Endometrium (tissue), 2 donors: ENCODE measurements around the gene MKLN1.
"Not testable (repeated sequence)": the region's sequence is repeated elsewhere in the genome, so short reads cannot be mapped to it uniquely, and the experiment has no call there.

Experiments used
- FAIRE-seq: peaks from 2 replicates; lab custom pipeline; 2012; peaks lifted over from hg19 to GRCh38; lab: Jason Lieb, UNC
- donor health status: control.
- donor health status: control.

MKLN1 gene

DNA sequence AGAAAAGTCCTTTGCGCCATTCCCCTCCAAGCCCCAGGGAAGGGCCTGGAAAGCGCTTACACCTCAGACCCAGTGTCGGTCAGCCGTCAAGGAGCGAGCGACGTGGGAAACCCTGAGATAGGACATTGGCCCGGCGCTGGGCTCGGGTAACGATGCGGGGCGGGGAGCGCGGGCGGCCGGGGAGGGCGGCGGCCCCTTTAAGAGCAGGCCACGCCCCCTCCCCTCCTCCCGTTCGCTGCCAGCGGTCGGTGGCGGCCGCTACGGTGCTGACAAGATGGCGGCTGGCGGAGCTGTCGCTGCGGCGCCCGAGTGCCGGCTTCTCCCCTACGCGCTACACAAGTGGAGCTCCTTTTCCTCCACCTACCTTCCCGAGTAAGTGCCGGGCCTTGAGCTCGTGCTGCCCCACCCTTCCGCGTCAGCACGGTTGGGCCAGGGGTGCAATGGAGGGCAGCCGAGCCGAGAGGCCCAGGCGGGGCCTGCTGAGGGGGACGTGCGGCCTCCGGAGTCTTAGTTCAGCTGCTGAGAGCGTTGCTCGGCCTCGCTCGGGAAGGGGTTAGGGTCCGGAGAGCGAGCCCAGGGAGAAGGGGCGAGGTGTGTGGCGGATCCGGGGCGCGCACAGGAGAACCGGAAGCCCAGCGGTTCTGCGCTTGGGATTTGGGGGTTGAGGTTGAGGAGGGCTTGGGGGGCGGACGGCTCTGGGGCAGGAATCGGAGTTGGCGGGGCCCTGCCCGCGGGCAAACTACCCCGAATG lies at the start of gene MKLN1:
Gene MKLN1 (plus strand): TSS at position 251 of the 751 bp plus-strand sequence. CDS start 24 bp downstream, at position 275.
- no peak for FAIRE-seq

DNA sequence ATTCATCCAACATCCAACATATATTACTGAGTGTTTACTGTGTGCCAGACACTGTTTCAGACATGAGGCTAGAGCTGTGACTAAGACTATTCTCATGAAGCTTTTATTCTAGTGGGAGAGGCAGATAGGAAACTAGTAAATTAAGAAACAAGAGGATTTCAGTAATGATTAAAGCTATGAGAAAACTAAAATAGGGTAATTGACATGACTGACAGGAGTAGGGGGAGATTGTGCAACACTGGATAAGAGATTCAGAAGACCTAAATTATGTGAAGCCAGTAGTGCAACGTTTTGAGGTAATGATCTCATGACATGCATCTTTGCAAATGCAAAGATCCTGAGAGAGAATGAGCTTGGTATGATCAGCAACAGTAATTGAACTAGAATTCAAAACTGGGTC lies 48.6 kb upstream of the MKLN1 start:
- no peak for FAIRE-seq

DNA sequence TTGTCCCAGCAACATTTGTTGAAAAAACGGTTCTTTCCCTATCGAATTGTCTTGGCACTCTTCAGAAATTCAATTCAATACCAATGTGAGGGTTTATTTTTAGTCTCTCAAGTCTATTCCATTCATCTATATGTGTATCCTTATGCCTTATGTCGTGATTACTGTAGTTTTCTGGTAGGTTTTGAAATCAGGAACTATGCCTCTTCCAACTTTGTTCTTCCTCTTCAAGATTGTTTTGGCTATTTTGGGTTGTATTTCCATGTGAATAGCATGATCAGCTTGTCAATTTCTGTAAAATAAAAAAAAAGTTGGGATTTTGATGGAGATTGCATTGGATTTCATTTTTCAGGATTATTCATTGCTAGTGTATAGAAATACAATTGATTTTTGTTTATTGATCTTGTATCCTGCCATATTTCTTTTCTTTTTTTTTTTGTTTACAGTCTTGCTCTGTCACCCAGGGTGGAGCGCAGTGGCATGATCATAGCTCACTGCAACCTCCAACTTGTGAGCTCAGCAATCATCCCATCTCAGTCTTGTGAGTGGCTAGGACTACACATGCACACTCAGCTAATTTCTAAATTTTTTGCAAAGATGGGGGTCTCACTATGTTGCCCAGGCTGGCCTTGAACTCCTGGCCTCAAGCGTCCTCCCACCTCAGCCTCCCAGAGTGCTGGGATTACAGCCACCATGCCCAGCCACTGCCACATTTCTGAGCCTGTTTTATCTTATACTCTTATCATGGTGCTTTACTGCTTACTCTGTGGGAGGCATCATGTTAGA lies 46.2 kb upstream of the MKLN1 start:
- FAIRE-seq, result no peak

DNA sequence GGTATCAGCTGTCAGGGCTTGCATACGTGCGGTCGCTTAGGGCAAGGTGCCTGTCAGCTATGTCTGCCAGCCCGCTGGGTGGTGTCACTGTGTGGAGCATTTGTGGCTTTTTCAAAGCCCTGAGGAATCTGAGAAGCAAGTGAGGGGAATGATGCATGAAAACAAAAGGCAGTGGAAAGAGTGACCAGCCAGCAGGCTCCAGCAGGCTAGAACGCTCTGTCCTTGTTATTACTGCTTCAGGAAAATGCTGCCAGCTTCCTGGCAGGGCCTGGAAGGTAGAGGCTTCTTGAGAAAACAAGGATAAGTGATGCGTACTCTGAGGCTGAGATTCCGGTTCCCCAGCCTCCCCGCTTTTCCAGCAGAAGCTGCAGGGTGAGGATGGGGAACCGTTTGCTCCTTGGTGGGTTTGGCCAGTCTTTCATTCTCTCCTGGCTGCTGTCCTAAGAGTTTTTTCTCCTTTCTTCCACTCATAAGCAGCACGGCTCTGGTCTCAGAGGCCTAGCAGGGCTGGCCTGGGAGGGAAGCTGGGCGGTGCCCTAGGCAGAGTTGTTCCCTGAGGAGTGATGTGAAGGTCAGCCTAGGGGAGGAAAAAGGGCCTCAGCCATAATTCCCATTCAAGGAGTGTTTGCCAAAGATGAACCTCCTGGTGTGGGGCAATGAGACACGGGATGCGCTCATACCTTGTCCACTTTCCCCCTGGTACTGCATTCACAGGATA lies 42.8 kb upstream of the MKLN1 start:
- no peak for FAIRE-seq

DNA sequence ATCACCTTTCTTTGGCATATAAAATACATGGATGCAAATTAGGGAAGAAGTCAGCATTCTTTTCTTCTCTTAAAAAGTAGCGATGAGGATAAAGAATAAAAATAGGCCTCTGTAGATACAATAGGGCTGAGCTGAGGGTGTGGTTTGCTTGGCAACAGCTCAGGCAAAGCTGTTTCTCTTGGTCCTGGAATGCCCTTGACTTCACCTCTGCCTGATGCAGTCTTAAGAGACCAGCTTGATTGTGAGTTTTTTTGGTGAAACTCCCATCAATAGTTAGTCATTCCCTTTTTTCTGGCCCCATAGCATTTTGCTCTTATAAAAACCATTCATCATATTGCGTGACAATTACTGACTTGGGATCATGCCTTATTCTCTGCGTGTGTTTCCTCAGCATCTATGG lies 42.1 kb upstream of the MKLN1 start:
- no peak for FAIRE-seq

DNA sequence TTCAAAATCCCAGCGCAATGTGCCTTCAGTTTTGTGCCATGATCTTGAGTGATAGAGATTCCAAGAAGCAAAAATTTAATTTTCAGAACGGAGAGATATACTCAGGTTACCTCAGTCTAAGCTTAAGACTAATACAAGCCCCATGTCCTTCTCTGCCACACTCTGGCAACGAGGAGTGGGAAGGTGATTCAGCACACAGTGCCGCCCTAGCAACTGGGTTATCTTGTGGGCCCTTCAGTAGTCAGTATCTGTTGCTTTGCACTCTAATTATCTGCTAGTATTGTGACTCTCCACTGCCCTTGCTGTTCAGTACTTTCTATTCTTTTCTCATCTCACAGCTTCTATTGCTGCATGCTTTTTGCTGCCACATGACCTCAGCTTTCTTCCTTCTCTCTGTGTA lies 39.2 kb upstream of the MKLN1 start:
- no peak for FAIRE-seq

DNA sequence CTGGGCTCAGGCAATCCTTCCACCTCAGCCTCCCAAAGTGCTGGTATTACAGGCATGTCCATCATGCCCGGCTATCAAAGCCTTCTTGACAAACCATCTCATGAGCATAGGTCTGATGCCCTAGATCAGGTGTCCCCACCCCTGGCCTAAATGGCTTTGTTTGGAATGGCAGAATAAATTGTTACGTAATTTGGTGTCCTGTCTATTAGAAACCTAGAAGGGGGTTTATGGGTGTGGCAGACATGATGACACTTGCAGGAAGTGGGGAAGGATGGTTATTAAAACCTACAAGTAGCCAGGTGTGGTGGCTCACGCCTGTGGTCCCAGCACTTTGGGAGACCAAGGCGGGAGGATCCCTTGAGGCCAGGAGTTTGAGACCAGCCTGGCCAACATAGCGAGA lies 38.6 kb upstream of the MKLN1 start:
- FAIRE-seq, result no peak

DNA sequence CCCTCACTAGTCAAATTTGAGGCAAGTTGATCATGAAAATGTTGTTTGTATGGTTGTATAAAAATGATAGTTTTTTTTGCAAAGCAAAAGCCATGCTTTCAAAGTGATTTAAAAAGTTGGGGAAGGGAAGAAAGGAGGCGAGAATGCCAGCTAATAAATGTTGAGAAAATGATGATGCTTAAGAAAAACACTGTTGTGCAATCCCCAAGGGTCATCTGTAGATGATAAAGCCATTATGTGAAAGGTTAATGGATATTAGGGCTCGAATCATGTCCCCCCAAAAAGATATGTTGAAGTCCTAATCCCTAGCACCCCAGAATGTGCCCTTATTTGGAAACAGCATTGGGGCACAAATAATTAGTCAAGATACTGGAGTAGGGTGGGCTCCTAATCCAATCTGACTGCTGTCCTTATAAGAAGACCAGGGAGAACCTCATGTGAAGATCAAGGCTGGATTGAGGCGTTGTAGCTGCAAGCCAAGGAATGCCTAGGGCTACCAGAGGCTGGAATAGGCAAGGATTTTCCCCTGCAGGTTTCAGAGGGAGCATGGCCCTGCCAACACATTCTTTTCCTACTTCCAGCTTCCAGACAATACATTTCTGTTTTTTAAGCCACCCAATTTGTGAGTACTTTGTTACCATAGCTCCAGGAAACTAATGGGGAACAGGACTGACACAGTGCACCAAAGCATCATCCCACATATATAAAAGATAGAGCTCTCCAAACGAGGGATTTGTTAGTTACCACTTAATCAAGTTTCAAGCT lies 35.4 kb upstream of the MKLN1 start:
- FAIRE-seq, result no peak

DNA sequence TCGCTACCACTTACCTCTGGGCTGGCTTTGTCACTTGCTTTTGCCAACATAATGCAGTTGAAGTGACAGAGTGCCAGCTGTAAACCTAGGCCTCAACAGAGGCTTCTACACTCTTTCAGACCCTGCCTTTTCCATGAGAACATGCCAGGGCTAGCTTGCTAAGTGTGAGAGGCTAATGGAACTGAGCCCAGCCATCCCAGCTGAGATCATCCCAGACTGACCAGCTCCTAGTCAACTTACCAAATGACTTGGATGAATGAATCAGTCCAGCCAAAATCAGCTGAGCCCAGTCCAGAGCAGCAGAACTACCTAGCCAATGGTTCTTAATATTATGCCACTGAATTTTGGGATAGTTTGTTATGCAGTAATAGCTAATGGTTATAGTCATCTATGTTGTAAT lies 34.7 kb upstream of the MKLN1 start:
- FAIRE-seq, result no peak

DNA sequence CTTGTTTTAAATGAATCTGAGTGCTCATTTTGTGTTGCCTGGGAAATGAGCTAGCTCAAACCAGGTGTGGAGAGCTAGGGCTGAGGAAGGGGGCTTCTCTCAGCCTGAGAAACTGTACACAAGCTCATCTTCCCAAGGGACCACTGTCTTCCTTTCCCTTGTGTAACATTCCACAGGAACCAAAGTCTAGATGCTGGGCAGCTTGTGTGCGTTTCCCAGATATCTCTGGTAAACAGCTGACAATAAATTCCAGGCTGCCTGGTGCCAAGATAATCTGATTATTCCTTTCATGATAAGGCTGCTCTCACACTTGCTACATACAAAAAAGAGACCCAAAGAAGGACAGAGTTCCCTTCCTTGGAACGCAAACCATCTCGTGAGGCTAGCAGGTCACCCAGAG lies 33.1 kb upstream of the MKLN1 start:
- no peak for FAIRE-seq

DNA sequence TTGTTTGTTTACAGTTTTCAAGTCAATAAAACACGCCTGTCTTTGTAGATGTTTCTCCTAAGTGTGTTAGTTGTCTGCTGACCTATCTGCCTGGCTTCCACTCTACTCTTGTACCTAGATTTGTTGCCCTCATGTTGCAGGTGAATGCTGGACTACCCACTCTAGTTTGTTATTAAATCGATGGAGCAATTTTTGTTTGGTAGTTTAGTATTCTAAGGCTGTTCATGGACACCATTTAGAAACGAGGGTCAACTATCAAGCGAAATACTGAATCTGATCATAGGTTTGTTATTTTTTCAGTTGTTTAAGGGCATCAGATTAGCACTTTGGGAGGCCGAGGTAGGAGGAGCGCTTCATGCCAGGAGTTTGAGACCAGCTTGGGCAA lies 29.1 kb upstream of the MKLN1 start:
- no peak for FAIRE-seq

DNA sequence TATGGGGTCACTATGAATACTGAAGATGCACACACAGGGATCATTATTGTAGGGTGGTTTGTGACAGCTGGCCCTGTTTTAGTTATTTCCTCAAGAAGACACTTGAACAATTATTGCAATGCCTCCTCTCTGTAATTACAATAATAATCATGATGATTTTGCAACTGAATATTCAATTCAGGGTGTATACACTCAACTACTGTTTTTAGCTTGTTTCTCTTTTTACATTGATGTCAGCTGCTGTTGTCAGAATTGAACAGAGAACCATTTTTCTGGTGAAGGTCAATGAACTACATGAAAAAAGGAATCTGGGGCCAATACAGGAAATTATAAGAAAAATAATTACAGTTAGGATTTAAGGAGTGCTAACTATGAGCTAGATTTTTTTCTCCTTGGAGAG lies 28.6 kb upstream of the MKLN1 start:
- no peak for FAIRE-seq

DNA sequence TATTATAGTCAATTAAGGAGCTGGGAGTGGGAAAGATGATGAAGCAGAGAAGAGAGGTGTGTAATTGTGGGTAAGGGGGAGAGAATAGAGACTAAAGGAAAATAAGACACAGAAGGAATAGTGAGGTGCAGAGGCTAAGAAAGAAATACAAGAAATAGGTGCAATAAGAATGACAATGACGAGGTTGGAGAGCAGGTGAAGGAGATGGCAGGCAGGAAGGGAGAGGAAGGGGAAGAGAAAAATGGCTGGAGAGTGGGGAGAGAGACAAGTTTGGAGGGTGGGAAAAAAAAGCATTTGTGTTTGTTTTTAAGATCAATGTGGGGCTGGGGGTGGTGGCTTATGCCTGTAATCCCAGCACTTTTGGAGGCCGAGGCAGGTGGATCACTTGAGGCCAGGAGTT lies 27.6 kb upstream of the MKLN1 start:
- FAIRE-seq, result no peak

DNA sequence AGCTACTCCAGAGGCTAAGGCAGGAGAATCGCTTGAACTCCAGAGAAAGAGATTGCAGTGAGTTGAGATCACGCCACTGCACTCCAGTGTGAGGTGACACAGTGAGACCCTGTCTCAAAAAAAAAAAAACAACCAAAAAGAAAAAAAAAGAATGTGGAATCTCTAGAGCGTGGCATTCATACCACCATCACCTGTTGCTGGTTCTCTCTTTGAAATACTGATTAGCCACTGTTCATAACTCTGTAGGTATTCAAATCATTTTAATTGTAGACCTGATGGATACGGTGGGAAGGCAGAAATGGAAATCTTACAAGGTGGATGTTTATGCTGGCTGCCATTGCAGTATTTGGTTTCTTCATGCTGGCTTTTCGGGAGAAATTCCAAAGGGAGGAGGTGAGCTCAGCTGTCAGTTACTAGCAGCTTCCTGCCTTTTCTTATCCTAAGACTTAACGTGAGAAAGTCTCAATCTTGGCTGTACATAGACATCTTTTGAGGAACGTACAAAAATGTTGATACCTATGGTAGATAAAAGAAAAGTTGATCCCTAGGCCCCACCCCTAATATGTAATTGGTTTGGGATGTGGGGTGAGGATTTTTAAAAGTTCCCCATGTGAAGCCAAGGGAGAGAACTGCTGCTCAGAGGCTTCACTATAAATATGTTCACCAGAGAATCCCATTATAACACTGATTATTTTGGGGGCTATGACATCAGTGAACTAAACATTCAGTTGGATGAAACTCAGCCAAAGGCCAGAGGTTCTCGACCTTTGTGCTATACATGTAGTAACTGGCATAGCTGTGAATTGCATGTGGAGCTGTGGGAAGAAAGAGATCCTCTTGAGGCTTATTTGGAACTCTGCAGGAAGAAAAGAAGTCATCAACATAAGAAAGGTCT lies 26.9 kb upstream of the MKLN1 start:
- no peak for FAIRE-seq

DNA sequence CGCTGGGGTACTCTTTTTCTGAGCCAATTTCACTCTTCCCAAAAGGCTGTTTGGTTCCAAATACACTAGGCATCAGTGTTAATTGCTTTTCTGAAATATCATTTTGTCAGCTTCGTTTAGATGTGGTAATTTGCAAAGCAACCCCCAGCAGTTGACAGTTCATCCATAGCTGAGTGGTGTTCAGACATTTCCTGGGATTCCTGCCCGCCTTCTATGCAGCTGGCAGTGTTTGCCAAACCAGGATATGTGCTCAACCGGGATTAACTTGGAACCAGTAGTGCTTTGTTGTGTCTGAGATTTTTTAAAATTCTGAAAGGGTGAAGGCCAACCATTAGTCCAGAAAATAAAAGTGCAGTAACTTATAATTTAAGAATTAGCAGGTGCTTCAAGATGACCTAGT lies 25.2 kb upstream of the MKLN1 start:
- FAIRE-seq, result no peak

DNA sequence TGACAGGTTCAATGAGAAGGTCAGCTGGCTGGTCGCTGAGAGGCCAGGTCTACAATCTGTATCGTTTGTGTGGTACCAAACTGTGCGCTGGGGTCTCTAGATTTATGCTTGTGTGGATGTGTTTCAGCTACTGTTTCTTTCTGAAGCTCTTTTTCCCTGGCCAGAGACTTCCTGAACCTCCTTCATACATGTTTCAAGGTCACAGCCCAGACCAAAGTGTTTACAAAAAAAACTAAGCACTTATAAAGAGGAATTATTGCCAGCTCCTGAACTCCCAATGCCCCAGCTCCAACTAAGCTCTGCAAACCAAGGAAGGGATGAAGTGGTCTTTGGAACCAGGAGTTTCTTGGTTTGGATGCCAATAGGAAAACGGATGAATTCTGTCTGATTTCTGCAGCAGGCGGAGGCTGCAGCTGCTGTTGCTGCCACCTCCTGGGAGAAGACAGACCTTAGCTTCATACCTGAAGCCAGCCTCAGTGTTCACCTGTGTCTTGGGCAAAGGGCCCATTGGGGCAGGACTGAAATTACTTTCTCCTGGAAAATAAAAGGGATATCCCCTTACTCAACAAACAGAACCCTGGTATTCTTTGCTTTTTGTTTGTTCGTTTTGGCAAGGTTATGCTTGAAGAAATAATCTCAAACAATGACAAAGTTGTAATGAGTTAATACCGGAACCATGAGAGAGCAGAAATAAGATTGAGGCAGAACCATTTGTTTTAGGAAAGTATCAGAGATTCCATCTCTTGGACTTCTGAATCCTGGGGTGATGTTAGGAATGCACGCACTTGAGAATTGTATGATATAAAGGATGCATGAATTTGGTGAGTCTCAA lies 24.6 kb upstream of the MKLN1 start:
- no peak for FAIRE-seq

DNA sequence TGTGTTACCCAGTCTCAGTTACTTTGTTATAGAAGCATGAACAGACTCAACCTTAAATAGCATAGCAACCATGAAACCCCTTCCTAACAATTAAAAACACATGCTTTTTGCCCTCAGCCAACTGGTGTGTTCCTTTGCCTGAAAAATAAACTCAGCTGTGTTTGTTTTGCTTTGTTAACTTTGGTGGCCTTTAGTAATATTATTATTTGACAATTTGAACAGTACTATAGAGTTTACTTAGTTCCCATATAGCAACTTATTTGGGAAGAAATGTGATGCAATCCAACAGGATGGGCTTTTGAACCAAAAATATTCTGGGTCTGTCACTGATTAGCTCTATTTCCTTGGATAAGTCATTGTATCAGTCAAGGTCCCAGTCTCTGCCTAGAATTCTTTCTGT lies 22.5 kb upstream of the MKLN1 start:
- FAIRE-seq, result no peak

DNA sequence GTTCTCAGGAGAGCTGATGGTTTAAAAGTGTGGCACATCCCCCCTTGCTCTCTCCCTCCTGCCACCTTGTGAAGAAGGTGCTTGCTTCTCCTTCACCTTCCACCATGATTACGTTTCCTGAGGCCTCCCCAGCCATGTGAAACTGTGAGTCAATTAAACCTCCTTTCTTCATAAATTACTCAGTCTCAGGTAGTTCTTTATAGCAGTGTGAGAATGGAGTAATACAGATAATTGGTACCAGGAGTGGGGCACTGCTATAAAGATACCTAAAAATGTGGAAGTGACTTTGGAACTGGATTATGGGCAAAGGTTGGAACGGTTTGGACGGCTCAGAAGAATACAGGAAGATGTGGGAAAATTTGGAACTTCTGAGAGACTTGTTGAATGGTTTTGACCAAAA lies 21.6 kb upstream of the MKLN1 start:
- FAIRE-seq, result not testable (repeated sequence)

DNA sequence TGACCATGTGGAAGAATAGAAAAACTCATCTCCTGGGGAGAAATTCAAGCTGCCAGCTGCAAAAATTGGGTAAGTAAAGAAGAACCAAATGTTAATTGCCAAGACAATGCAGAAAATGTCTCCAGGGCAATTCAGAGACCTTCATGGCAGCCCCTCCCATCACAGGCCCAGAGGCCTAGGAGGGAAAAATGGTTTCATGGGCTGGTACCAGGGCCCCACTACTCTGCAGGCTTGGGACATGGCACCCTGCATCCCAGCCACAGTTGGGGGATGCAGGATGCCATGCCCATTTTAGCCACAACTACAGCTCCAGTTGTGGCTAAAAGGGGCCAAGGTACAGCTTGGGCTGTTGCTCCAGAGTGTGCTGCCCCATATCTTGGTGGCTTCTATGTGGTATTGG lies 20.9 kb upstream of the MKLN1 start:
- no peak for FAIRE-seq

DNA sequence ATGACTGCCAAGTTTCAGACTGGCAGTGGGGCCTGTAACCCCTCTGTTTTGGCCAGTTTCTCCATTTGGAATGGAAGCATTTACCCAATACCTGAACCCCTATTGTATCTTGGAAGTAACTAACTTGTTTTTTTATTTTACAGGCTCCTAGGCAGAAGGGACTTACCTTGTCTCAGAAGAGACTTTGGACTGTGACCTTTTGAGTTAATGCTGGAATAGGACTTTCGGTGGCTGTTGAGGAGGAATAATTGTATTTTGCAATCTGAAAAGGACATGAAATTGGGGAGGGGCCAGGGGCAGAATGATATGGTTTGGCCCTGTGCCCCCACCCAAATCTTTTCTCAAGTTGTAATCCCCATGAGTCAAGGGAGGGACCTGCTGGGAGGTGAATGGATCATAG lies 20.0 kb upstream of the MKLN1 start:
- FAIRE-seq, result no peak
